CD4-positive, alpha-beta T cell treated with Interleukin-21 for 1 hour (primary cell): ENCODE results near the gene ZNF175.

Source experiments
- DNase-seq: peaks from one replicate; pipeline ENCODE4 v3.0.0-alpha.2; 2020

Gene ZNF175

GRCh38 chr19:51550848-51551672 lies 20.0 kb upstream of the ZNF175 start:
- no peak for DNase-seq

GRCh38 chr19:51551673-51552432 lies 19.2 kb upstream of the ZNF175 start:
- DNase-seq = no peak

- DNase-seq = no peak
Measured at GRCh38 chr19:51552608-51552995, 18.5 kb upstream of the ZNF175 start.

GRCh38 chr19:51552996-51553725 lies 17.9 kb upstream of the ZNF175 start:
- peak; percentile 17 for DNase-seq

GRCh38 chr19:51559240-51559639 lies 11.8 kb upstream of the ZNF175 start:
- DNase-seq = no peak

GRCh38 chr19:51560339-51560738 lies 10.7 kb upstream of the ZNF175 start:
- no peak for DNase-seq

- no peak for DNase-seq
Measured at GRCh38 chr19:51564791-51565190, 6.3 kb upstream of the ZNF175 start.

- DNase-seq = no peak
Measured at GRCh38 chr19:51565583-51565982, 5.5 kb upstream of the ZNF175 start.

- DNase-seq = no peak
Measured at GRCh38 chr19:51566489-51567100, 4.5 kb upstream of the ZNF175 start.

GRCh38 chr19:51567583-51567982 lies 3.5 kb upstream of the ZNF175 start:
- no peak for DNase-seq

- no peak for DNase-seq
Measured at GRCh38 chr19:51568456-51568855, 2.6 kb upstream of the ZNF175 start.

GRCh38 chr19:51571599-51571998 lies 516 bp downstream of the ZNF175 start:
- no peak for DNase-seq

GRCh38 chr19:51572410-51572809 lies 1.3 kb downstream of the ZNF175 start:
- no peak for DNase-seq

GRCh38 chr19:51572908-51573307 lies 1.8 kb downstream of the ZNF175 start:
- no peak for DNase-seq

GRCh38 chr19:51573331-51573730 lies 2.2 kb downstream of the ZNF175 start:
- no peak for DNase-seq

- DNase-seq = no peak
Measured at GRCh38 chr19:51576850-51577249, 5.8 kb downstream of the ZNF175 start.

- DNase-seq = no peak
Measured at GRCh38 chr19:51586103-51586728, 15.1 kb downstream of the ZNF175 start.

GRCh38 chr19:51586799-51587198 lies 15.7 kb downstream of the ZNF175 start:
- DNase-seq = no peak

- no peak for DNase-seq
Measured at GRCh38 chr19:51587264-51588191, 16.4 kb downstream of the ZNF175 start.

- no peak for DNase-seq
Measured at GRCh38 chr19:51589511-51589910, 18.4 kb downstream of the ZNF175 start.

GRCh38 chr19:51590441-51590840 lies 19.4 kb downstream of the ZNF175 start:
- no peak for DNase-seq
